Type B pancreatic cell (in vitro differentiated cells): ENCODE measurements around the gene MCEMP1. TPM values are rescaled to one million over a fixed set of nuclear protein-coding genes. Genes with fewer than 3 reads are reported as not detected.

Source experiments
- DNase-seq: peaks from one replicate; pipeline ENCODE4 v3.0.0; 2021; ENCODE audit warnings: mixed read lengths; ENCODE audit not compliant: unreplicated experiment; ENCODE audit errors: extremely low spot score
- H3K27ac Mint-ChIP-seq: 2 replicates; pipeline ENCODE4 v1.8.0; 2021; ENCODE audit warnings: mild to moderate bottlenecking, mixed read lengths
- H3K27me3 Mint-ChIP-seq: 2 replicates; pipeline ENCODE4 v1.8.0; 2021; ENCODE audit warnings: mixed read lengths
- H3K36me3 Mint-ChIP-seq: 2 replicates; pipeline ENCODE4 v1.8.0; 2021; ENCODE audit warnings: mixed read lengths
- H3K4me1 Mint-ChIP-seq: one replicate; pipeline ENCODE4 v1.8.0; 2021; ENCODE audit warnings: mixed read lengths; ENCODE audit not compliant: unreplicated experiment
- H3K4me3 Mint-ChIP-seq: 2 replicates; pipeline ENCODE4 v1.8.0; 2021; ENCODE audit warnings: mild to moderate bottlenecking, mixed read lengths
- H3K9me3 Mint-ChIP-seq: 2 replicates; pipeline ENCODE4 v1.8.0; 2021; ENCODE audit warnings: mixed read lengths
- total RNA-seq: library from RNA; stranded (reverse); gene quantifications from 2 replicates; pipeline ENCODE4 v1.2.1, GENCODE V29; 2021; ENCODE audit warnings: low replicate concordance
- TF ChIP-seq, protein P1 (sequence below): fragments of 200-600 bp; sonication (generic); conservative IDR thresholded peaks from 2 replicates; pipeline ENCODE4 v1.5.0; 2021; ENCODE audit warnings: antibody characterized with exemption, mild to moderate bottlenecking

MCEMP1 gene
- total RNA-seq, 1 donor from 2014 or later: not detected

DNA sequence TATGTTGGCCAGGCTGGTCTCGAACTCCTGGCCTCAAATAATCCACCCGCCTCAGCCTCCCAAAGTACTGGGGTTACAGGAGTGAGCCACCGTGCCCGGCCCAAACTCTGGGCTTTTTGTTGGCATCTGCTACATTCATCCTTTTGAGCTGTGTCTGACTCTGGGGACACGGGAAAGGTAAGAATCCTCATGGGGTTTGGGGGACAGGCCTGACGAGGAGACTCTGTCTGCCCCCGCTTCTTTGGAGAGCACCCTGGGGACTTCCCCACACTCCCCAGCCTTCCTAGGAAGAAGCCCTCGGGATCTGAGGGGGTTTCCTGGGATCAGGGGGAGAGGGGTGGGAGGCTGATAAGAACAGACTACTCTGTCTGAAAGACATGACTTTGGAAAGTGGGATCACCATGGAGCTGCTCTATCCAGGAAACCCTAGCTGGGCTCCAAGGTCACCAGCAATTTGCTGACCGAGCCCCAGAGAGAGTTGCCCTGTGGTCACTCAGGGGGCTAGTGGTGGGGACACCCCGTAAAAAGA, 33.1 kb downstream of the MCEMP1 start:
- Mint-ChIP-seq H3K4me1 (no peaks in the 10 kb centered on the region), H3K36me3 (no peaks in the 10 kb centered on the region), H3K27ac (no peak overlapping the region), H3K27me3 (peaks cover 3% of the 10 kb centered on the region), H3K4me3 (no peak overlapping the region), H3K9me3 (no peaks in the 10 kb centered on the region)
- DNase-seq: no peak
- TF ChIP-seq, protein P1, sequence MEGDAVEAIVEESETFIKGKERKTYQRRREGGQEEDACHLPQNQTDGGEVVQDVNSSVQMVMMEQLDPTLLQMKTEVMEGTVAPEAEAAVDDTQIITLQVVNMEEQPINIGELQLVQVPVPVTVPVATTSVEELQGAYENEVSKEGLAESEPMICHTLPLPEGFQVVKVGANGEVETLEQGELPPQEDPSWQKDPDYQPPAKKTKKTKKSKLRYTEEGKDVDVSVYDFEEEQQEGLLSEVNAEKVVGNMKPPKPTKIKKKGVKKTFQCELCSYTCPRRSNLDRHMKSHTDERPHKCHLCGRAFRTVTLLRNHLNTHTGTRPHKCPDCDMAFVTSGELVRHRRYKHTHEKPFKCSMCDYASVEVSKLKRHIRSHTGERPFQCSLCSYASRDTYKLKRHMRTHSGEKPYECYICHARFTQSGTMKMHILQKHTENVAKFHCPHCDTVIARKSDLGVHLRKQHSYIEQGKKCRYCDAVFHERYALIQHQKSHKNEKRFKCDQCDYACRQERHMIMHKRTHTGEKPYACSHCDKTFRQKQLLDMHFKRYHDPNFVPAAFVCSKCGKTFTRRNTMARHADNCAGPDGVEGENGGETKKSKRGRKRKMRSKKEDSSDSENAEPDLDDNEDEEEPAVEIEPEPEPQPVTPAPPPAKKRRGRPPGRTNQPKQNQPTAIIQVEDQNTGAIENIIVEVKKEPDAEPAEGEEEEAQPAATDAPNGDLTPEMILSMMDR: no peak

DNA sequence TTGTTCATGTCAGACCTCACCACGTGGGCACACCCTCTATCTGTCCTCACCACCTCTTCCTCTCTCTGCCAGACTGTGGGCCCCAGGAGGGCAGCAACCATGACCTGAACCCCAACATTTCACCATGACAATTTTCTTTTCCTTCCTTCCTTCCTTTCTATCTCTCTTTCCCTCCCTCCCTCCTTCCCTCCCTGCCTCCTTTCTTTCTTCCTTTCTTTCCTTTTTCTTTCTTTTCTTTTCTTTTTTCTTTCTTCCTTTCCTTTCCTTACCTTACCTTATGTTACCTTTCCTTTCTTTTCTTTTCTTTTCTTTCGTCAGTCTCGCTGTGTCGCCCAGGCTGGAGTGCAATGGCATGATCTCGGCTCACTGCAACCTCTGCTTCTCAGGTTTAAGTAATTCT, 33.7 kb downstream of the MCEMP1 start:
- Mint-ChIP-seq H3K27ac (no peak overlapping the region), H3K36me3 (no peaks in the 10 kb centered on the region), H3K4me1 (no peaks in the 10 kb centered on the region), H3K27me3 (peaks cover 3% of the 10 kb centered on the region), H3K9me3 (no peaks in the 10 kb centered on the region), H3K4me3 (no peak overlapping the region)
- TF ChIP-seq, protein P1: no peak
- no peak for DNase-seq

DNA sequence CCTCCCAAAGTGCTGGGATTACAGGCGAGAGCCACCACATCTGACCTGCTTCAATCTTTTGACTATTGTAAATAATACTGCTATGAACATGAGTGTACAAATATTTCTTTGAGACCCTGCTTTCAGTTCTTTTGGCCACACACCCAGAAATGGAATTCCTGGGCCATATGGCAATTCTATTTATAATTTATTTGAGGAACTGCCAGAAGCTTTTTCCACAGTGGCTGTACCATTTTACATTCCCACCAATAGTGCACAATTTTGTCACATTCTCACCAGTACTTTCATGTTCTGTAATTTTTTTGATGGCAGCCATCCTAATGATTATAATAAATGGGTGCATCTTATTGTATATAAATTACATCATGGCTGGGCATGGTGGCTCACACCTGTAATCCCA, 38.8 kb downstream of the MCEMP1 start:
- TF ChIP-seq, protein P1: no peak
- H3K4me3 Mint-ChIP-seq: no peak overlapping the region
- no peak for DNase-seq
- peaks cover 5% of the 10 kb centered on the region for H3K9me3 Mint-ChIP-seq
- H3K27ac Mint-ChIP-seq: no peak overlapping the region
- H3K4me1 Mint-ChIP-seq: no peaks in the 10 kb centered on the region
- H3K27me3 Mint-ChIP-seq: peaks cover 5% of the 10 kb centered on the region
- no peaks in the 10 kb centered on the region for H3K36me3 Mint-ChIP-seq

DNA sequence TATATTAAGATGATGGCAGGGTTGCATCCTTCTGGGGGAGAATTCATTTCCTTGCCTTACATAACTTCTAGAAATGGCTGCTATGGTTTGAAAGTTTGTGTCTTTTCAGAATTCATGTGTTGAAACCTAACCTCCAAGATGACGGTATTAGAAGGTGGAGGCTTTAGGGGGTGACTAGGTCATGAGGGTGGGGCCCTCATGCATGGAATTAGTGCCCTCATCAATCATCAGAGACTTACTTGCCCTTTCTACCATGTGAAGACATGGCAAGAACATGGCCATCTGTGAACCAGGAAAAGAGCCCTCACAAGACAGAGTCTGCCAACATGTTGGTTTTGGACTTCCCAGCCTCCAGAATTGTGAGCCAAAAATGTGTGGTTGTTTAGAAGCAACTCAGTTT, 39.9 kb downstream of the MCEMP1 start:
- Mint-ChIP-seq H3K9me3 (peaks cover 5% of the 10 kb centered on the region), H3K27ac (no peak overlapping the region), H3K27me3 (peaks cover 5% of the 10 kb centered on the region), H3K4me1 (no peaks in the 10 kb centered on the region), H3K4me3 (no peak overlapping the region), H3K36me3 (no peaks in the 10 kb centered on the region)
- TF ChIP-seq, protein P1: no peak
- no peak for DNase-seq

DNA sequence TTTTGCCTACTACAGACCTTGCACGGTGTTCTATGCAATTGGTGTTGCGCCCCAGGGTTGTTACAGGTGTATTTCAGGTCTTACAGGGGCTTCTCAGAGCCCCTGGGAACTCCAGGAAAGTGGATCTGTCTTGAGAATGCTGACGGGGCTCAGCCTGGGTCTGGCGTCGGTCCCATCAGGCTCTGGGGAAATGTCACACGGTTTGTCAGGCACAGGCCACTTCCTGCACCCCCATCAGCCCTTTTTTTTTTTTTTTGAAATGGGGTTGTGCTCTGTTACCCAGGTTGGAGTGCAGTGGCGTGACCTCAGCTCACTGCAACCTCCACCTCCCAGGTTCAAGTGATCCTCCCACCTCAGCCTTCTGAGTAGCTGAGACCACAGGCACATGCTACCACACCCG, 41.8 kb downstream of the MCEMP1 start:
- Mint-ChIP-seq H3K9me3 (peaks cover 5% of the 10 kb centered on the region), H3K4me3 (no peak overlapping the region), H3K36me3 (no peaks in the 10 kb centered on the region), H3K27me3 (peaks cover 9% of the 10 kb centered on the region), H3K4me1 (no peaks in the 10 kb centered on the region), H3K27ac (no peak overlapping the region)
- DNase-seq: no peak
- TF ChIP-seq, protein P1: no peak

DNA sequence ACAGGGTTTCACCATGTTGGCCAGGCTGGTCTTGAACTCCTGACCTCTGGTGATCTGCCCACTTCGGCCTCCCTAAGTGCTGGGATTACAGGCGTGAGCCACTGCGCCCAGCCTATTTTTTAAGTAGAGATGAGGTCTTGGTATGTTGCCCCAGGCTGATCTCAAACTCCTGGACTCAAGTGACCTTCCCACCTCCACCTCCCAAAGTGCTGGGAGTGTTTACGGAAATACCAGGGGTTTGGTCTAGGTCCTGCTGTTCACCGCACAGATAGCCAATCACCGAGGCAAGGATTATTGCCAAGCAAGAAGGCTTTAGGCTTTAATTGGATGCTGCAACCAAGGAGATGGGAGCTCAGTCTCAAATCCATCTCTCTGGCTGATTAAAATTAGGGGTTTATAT, 43.5 kb downstream of the MCEMP1 start:
- peaks cover 9% of the 10 kb centered on the region for H3K27me3 Mint-ChIP-seq

More for the DNA sequence above, 43.5 kb downstream of the MCEMP1 start:
- no peaks in the 10 kb centered on the region for H3K36me3 Mint-ChIP-seq
- TF ChIP-seq, protein P1: no peak
- H3K27ac Mint-ChIP-seq: no peak overlapping the region
- H3K9me3 Mint-ChIP-seq: peaks cover 5% of the 10 kb centered on the region
- no peak for DNase-seq
- H3K4me3 Mint-ChIP-seq: no peak overlapping the region
- H3K4me1 Mint-ChIP-seq: no peaks in the 10 kb centered on the region
